Kidney capillary endothelial cell (primary cell): Measurements from ENCODE around the gene NUP214.
"Not testable (repeated sequence)": the region's sequence is repeated elsewhere in the genome, so short reads cannot be mapped to it uniquely, and the experiment has no call there.

Source experiments
- DNase-seq: peaks from one replicate; pipeline ENCODE4 v3.0.0-alpha.2; 2018; ENCODE audit warnings: low spot score

NUP214 gene

DNA sequence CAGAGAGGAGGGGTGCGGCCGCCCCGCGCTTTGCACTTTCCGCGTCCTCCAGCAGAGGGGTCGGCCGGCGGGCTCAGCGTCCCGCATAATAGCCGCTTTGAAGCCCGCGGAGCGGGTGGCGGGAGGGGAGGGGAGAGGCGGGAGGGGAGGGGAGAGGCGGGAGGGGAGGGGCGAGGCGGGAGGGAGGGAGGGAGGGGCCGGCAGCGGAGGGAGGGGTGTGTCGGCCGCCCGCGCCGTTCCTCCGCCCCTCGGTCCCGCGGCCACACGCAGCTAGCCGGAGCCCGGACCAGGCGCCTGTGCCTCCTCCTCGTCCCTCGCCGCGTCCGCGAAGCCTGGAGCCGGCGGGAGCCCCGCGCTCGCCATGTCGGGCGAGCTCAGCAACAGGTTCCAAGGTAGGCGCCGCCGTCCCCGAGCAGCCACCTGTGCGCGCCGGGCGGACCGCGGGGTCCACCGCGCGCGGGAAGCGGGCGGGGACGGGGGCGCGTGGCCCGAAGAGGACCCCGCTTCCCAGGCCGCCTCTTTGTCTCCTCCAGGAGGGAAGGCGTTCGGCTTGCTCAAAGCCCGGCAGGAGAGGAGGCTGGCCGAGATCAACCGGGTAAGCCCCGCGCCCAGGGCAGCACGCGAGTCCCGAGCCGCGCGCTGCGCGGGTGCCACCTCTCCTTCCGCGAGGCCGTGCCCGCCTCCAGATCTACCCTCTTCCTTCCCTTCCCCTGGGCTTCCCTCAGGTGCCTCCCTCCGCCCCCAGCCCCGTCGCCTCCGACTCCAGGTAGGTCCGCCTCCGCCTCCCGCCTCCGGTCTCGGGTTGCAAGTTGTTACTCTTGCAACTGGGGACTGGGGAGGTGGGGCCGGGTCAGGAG is 28.9 kb upstream of the NUP214 start, which contains the start of gene AIF1L:
AIF1L (plus strand) TSS at position 263 of the 857 bp plus-strand sequence; CDS start at position 362, 99 bp downstream.
- DNase-seq = no peak

DNA sequence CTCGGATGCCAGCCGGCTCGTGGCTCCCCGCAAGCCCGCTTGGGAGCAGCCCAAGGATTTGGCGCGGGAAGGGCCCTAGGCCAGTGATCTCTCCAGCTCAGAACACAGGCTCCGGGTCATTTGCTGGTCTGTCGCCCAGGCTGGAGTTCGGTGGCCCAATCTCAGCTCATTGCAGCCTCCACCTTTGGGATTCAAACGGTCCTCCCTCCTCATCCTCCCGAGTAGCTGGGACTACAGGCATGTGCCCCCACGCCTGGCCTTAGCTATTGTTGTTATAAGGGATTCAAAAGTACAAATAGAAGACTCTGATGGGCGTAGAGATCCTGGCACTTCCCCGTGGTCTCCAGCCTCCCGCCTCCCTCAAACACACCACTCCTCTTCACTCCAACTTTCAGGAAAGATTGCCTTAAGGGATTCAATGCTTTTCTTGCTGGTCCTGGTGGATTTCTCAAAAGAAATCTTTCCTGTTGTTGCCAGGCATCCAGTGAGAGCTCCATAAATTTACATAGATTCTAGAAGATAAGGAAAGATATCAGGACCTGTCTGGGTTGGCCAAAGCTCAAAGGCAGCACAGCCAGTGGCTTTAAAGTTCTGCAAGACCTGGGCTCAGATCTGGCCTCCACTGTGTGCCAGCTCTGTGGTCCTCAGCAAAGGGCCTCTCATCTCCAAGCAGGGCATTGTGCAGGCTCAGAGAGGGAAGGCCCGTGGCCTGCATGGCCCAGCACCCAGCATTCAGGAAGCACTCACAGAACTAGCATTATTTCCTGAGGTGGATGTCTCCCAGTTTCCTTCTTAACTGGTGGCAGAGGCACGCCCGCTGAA is 28.0 kb upstream of the NUP214 start:
- no peak for DNase-seq

- DNase-seq = no peak
Measured at GRCh38 chr9:131097948-131098278, 27.5 kb upstream of the NUP214 start.

DNA sequence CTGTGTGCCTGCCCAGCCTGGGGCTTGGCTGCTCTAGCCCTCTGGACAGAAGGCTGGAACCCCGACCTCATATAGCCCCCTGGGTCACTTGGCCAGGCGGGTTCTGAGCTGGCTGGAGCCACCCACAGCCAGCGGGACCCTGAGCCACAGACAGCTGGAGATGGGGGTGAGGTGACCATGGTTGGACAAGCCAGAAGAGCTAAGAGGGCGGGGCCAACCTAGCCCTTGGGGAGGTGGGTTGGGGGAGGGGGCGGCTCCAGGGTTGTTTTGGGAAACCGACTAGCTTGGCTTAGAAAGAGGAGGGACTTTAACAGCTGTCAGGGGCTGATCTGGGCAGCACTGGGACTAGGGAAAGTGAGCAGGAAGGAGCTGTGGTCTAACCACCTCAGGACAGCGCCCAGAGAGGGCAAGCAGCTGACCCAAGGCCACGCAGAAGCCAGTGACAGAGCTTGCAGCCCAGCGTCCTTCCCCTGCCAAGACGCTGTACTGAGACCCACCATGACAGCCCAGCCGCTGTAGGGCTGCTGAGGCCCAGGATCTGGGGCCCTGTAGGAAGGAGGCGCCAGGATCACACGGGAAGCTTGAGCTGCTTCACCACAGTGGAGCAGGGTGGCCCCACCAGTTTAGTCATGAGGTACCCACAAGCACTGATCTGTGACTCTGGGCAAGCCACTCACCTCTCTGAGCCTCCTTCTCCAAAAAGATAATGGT is 26.8 kb upstream of the NUP214 start:
- no peak for DNase-seq

DNA sequence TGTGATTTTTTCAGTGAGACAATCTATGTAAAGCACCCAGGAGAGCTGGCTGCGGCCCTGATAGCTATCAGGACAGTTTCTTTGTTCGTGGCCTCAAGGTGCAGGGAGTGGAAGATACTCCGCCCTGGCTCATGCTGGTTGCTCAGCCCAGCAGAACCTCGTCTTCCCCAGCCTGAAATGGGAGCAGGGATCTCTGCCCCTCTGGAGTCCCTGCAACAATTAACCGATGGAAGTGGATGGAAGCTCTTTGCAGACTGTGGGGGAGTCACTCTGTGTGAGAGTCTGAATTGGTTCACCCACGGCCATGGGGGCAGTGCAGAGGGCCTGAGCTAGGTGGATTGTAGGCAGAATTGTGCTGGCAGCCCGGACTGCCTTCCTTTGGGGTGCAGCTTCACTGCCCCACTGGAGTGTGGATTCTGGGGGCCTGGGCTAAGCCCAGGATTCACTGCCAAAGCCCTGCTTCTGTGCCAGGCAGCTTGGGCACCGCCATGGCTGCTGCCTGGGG is 26.2 kb upstream of the NUP214 start:
- DNase-seq = no peak

GRCh38 chr9:131099845-131100244 is 25.5 kb upstream of the NUP214 start:
- not testable (repeated sequence) for DNase-seq

DNA sequence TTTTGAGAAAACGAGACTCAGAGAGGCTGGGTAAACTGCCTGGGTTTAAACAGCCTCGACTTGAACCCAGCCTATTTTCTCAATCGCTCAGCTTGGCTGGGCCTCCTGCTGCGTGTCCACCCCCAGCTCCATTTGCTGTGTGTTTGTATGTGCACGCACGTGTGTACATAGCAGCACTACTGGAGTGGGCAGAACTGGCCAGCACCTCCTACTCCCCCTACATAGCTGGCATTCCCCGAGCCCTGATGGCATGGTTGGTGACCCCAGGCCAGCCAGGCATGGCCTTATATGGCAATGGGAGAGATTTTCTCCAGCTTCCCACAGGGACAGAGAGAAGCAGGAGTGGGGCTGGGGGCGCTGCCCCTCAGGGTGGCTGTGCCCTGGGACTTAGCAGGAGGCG is 24.9 kb upstream of the NUP214 start:
- no peak for DNase-seq

- DNase-seq = no peak
Measured at GRCh38 chr9:131101207-131101964, 24.0 kb upstream of the NUP214 start.

- DNase-seq = no peak
Measured at GRCh38 chr9:131103024-131103423, 22.4 kb upstream of the NUP214 start.

GRCh38 chr9:131103535-131103934 is 21.9 kb upstream of the NUP214 start:
- DNase-seq = no peak

DNA sequence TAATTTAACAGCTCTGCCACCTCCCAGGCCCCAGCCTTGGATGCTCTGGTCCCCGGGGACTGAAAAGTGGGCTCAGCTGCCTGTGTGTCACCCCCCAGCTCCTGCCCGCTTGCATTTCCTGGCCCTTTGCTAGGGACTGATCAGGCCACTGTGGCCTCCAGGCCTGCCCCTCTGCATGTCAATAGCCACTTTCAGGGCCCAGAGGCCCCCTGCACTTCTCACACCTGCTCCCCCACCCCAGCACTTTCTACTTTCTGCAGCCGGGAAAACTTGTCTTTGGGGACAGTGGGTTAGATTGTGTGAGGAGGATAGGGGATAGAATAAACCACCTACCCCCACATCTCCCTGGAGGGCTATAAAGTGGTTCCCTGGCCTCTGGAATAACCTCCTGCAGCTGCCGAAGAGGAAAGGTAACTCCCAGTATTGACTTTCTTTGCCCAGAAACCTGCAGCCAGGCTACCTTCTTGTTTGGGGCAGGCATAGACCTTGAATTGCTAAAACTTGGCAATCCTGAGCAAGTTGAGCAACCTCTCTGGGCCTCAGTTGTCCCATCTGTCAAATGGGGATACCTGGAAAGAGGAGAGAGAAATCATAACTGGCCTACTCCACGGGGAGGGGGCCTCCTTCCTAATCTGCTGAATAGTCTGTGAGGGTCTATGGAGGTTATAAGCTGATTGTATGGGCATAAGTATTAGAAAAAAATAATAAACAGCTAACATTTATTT is 21.2 kb upstream of the NUP214 start:
- no peak for DNase-seq

DNA sequence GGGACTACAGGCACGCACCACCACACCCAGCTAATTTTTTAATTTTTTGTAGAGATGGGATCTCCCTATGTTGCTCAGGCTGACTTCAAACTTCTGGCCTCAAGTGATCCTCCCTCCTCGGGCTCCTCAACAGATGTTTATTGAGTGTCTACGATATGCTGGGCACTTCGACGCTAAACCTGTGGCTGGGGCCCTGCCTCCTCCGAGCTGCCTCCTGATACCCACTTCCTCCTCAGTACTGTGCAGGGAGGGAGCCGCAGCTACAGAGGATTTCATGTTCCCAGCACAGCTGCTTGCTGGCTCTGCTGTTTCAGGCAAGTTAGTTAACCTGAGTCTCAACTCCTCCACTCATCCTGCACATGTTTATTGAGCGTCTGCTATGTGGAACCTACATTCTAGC is 19.4 kb upstream of the NUP214 start:
- DNase-seq = no peak

DNA sequence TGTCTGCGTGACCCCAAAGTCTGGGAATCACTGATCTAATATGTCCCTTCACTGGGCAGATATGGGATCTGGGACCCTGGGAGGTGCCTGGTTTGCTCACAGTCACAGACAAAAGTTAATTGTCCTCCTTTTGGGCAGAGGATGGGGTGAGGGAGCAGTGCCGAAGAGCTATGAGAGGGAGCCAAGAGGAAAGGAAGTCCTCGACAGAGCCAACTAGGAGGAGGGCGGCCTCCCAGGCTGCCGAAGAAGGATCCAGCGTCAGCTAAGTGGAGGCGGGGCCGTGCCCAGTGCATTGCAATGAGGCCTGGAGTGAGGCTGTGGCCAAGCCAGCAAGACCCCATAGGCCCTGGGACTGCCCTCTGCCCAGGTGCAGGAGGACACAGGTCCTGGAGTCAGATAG is 17.6 kb upstream of the NUP214 start:
- DNase-seq = no peak

- no peak for DNase-seq
Measured at GRCh38 chr9:131111186-131111853, 14.1 kb upstream of the NUP214 start.

DNA sequence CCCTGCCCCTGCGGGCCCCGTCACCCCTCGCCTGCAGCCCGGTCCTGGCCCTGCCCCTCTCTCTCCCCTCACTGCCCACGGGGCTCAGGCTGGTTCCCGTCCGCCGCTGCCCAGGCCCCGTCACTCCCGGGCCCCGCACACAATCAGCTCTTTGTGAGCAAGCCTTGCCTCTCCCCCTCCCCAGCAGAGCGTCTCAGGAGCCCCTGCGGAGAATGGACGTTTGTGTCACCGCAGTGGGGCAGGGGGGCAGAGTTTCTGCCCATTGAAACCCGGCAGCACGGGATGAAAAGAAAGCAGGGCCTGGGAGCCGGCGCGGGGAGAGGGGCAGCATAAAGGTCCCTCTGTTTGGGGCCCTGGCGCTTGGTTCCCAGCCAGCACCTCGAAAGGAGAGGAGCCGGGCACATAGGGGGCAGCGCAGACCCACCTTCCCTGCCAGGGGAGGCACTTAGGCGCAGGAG is 13.5 kb upstream of the NUP214 start:
- DNase-seq = no peak

GRCh38 chr9:131112374-131113154 is 12.8 kb upstream of the NUP214 start:
- no peak for DNase-seq

GRCh38 chr9:131113655-131114054 is 11.7 kb upstream of the NUP214 start:
- DNase-seq = no peak

DNA sequence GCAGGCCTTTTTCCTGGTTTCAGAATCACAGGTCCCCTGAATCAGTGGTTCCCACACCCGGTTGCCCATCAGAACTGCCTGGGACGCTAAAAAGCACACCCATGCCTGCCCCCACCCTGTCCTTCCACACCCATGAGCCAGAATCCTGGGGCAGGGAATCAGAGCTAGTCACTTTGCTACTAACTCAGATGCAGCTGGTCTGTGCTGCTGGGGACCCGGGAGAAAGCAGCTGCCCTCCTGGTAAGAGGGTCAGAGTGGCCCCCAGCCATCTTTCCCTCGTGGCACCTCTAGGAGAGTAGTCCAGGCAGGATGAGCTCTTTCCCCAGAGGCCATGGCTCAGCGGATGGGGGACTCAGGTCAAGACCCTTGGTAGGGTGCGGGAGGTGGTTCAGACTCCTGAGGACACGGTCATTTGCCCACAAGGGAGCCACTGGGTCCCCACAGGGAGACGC is 11.3 kb upstream of the NUP214 start:
- no peak for DNase-seq

DNA sequence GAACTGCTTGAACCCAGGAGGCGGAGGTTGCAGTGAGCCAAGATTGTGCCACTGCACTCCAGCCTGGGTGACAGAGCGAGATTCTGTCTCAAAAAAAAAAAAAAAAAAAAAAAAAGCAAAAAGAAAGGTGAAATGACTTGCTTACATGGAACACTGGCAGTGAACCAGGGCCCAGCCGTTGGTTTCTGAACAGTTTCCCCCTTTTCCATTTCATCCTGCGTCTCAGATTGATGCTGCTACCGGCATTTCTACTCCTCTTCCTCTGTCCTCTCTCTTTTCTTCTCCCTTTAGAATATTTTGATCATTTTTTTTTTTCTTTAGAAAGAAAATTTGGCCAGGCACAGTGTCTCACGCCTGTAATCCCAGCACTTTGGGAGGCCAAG is 10.0 kb upstream of the NUP214 start:
- DNase-seq = not testable (repeated sequence)
